HG02943 (cell line): ENCODE measurements around the gene CMIP.
"Not testable (repeated sequence)": the region's sequence is repeated elsewhere in the genome, so short reads cannot be mapped to it uniquely, and the experiment has no call there.

Experiments used
- ATAC-seq: cut with Tn5 transposase; IDR thresholded peaks from one replicate; pipeline ENCODE4 v1.9.1; 2021; ENCODE audit warnings: mild to moderate bottlenecking, low read depth, moderate library complexity; ENCODE audit not compliant: unreplicated experiment

Gene CMIP

GRCh38 chr16:81688839-81689238, 244.2 kb downstream of the CMIP start:
- not testable (repeated sequence) for ATAC-seq

- no peak for ATAC-seq
These were observed 247.4 kb downstream of the CMIP start for GRCh38 chr16:81692021-81692420.

GRCh38 chr16:81692571-81692970, 248.0 kb downstream of the CMIP start:
- ATAC-seq, result no peak

GRCh38 chr16:81693041-81693743, 248.6 kb downstream of the CMIP start:
- no peak for ATAC-seq

- no peak for ATAC-seq
These were observed 249.2 kb downstream of the CMIP start for GRCh38 chr16:81693744-81694303.

- ATAC-seq, result no peak
These were observed 250.1 kb downstream of the CMIP start for GRCh38 chr16:81694494-81695280.

GRCh38 chr16:81695321-81696165, 250.9 kb downstream of the CMIP start:
- no peak for ATAC-seq

GRCh38 chr16:81696166-81696960, 251.8 kb downstream of the CMIP start:
- no peak for ATAC-seq

GRCh38 chr16:81696961-81697615, 252.5 kb downstream of the CMIP start:
- no peak for ATAC-seq

- ATAC-seq, result no peak
These were observed 253.2 kb downstream of the CMIP start for GRCh38 chr16:81697616-81698309.

- ATAC-seq, result no peak
These were observed 253.7 kb downstream of the CMIP start for GRCh38 chr16:81698310-81698641.

GRCh38 chr16:81699596-81699995, 255.0 kb downstream of the CMIP start:
- no peak for ATAC-seq

- ATAC-seq, result no peak
These were observed 255.6 kb downstream of the CMIP start for GRCh38 chr16:81700071-81700779.

GRCh38 chr16:81700780-81701165, 256.2 kb downstream of the CMIP start:
- no peak for ATAC-seq

GRCh38 chr16:81701296-81701970, 256.8 kb downstream of the CMIP start:
- ATAC-seq, result no peak

GRCh38 chr16:81702506-81702905, 257.9 kb downstream of the CMIP start:
- no peak for ATAC-seq

GRCh38 chr16:81703177-81704155, 258.9 kb downstream of the CMIP start:
- ATAC-seq, result no peak
